GM18867 (cell line): ENCODE measurements around the gene HDAC4.

Experiments used
- ATAC-seq: cut with Tn5 transposase; IDR thresholded peaks from one replicate; pipeline ENCODE4 v1.9.1; 2021; ENCODE audit warnings: mild to moderate bottlenecking, moderate library complexity; ENCODE audit not compliant: unreplicated experiment

HDAC4 gene

DNA sequence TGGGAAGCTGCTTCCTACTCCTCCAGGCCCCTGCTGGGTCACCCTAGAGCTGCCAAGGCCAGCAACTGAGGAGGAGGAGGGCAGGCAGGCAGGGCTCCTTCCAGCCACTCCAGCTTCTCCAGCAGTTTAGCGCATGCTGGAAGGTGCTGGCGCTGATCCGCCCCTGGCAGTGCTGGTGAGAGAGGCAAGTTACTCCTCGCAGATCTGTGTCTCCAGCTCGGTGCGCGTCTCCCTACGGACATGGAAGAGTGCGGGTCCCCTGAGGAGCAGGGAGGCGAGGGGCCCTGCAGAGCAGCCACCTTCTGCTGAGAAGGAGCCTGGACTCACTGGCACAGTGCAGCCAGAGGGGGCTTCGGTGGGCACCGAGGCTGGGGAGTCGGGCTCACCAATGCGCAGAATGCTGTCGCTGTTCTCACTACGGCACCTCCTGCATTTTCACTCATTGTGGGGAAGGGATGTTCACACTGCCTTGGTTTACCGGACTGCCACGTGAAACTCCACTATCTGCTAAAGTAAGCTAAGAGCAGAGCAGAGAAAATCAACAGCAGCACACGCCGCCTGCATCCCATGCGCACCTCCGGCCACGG, 206.0 kb downstream of the HDAC4 start:
- no peak for ATAC-seq

DNA sequence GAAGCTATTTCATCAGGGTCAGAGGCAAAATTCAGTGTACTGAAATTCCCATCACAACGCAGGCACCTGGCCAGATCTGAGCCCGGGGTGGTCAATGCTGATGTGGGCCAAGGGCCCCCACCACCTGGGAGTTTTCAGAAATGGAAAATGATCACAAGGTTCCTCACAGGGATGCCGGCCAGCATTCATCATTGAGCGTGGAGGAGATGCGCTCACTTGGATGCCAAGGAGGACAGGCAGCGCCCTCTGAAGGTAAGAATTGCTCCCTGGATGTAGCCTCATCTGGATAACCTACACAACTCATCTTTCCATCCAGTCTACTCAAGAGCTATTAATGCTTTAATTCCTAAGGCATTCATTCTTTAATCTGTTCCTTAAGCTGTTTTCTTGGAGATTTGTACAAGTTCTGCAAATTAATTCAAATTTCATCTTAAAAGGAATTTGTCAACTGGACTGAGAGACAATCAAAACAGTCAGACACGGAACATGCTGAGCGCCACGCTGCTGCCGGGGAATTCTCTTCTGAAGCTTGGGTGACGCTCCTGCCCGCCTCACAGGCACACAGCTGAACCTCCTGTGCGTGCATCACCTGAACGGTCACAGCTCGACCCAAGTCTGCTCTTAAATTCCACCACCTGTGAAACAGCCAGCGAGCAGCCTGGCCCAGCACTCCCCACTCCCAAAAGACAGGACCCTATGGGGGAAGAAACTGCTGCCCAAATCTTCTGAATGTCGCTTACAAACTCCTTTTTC, 206.7 kb downstream of the HDAC4 start:
- ATAC-seq, result no peak

DNA sequence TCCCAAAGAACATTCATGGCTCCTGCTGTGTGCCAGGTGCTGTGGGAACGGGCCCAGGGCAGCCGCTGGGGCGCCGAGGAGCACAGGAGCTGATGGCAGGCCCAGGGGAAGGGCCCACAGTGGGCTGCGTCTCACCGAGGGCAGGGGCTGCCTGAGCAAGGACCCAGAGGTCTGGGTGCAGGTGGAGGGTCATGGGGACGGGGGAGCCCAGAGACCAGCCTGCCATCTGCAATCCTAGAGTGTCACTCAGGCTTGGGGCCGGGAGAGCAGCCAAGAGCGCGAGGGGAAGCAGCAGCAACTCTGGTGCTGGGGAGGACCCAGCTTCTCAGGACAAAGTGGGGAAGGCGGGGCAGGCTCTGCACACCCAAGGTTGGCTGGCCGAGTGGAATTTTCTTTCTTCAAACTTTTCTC, 207.4 kb downstream of the HDAC4 start:
- no peak for ATAC-seq

DNA sequence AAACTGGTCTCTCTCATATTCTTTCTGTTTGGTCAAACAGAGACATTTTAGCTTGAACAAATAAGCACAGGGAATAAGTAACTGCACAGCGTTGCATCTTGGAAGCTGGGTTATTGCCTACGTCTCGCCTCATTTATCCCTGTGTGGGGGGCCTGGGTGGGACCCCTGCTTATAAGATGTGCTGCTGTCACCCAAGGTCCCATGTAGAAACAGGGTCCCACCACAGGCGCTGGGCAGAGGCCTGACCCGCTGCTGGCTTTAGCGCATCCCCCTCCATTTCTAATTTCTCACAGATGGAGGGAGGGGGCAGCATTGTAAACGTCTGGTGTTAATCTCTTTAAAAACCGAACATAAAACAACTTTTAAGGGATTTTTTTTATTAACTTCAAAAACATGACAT, 207.8 kb downstream of the HDAC4 start:
- no peak for ATAC-seq

DNA sequence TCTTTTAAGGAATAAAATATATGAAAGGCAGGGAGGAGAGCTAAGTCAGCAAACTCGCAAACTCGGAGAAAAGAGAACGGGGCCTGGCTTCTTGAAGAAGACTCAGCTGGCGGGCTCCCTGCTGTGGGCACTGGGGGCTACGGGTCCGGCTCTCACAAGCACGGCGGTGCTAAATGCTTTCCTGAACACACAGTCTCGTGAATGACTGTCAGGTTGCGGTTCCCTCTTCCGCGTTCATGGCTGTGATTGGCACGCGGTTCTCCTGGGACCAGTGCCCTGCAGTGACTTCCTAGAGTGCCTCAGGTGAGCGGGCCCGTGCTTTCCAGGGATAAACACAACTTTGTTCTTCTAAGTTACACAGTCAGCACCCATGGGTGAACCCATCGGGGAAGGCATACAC, 208.4 kb downstream of the HDAC4 start:
- ATAC-seq, result no peak

DNA sequence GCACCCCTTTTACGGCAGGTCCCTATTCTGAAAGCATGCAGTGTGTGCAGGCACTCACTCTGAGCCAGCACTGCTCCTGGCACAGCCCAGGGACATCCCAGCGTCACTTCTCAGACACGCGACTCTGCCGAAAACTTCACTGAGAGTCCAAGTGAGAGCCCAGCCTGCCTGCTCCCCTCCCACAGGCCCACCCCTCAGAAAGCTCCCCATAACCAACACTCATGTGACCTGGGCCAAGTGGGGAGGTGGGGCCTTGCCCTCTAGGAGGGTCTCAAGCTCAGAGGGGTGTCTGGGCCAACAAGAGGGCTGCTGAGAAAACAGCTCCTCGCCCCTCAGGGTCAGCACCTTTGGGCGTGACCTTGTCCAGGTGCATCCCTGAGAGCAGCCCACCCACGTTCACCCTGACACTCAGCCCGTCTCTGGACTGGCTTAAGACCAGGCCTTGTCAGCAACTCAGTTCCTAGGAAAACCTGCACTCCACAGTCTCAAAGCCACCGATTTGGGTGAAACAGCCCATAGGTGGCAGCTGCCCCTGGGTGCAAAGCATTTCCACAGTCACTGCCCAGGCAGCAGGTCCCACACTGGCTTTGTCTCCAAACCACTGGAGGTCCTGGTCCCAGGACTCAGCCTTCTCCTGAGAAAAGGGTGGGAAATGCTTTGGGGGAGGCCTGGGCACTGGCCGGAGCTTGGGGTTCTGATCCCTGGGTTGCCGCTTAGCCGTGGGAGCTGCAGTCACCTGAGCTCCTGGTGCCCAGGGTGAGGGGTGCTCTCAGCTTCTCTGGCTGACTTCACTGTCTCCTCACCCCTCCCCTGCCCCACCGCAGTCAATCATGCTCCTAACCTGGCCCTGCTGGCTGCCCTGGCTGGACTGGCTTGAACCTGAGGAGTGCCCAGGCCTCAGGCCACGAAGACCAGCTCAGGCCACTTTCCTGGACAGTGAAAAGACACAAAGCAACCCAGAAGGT, 209.6 kb downstream of the HDAC4 start:
- ATAC-seq, result no peak

DNA sequence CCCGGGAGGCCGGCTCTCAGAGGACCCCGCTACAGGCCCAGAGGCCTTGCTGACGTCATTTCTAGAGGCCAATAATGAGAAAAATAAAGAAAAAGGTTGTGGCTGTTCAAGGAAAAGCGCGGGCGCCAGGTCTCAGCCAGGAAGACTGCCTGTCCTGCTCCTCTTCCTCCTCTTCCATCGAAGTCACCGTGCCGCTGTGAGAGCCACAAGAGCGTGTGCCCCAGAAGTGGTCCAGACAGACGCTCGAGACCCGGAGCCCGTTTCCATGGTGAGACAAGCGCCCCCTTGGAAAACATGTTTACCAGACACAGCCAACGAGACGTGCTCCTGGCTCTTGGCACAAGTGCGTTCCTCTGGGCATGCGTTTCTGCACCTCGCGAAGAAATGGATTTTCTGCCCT, 210.5 kb downstream of the HDAC4 start:
- ATAC-seq, result no peak

DNA sequence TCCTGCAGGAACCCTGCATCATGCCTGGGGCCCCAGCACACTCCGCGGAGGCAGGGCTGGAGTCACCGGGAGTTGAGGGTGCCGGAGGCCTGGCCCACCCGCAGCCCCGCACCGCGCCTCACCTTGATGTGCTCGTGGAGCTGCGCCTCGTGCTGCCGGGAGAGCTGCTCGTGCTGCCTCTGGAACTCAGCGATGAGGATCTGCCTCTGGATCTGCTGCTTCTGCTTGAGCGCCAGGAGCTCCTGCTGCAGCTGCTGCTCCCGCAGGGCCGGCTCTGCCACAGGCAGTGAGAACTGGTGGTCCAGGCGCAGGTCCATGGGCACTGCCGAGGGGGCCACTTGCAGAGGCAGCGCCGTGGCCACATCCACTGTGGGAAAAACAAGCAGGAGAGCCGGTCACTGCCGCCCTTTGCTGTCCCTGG, 211.1 kb downstream of the HDAC4 start:
- ATAC-seq, result no peak

DNA sequence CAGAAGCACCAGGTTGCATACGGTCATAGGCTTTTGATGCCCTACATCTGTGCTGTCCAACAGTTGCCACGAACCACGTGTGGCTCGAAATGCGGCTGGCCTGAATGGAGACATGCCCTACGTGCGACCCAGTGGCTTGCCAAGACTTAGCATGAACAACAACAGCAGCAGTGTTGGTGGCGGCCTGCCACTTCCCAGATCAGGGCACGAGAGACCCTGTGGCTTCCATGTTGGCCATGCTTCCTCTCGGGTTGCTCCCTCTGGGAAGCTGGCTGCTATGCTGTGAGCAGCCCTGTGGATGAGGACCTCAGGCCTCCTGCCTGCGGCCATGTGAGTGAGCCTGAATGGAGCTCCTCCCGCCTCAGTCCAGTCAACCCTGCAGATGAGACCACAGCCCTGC, 212.3 kb downstream of the HDAC4 start:
- ATAC-seq, result no peak

DNA sequence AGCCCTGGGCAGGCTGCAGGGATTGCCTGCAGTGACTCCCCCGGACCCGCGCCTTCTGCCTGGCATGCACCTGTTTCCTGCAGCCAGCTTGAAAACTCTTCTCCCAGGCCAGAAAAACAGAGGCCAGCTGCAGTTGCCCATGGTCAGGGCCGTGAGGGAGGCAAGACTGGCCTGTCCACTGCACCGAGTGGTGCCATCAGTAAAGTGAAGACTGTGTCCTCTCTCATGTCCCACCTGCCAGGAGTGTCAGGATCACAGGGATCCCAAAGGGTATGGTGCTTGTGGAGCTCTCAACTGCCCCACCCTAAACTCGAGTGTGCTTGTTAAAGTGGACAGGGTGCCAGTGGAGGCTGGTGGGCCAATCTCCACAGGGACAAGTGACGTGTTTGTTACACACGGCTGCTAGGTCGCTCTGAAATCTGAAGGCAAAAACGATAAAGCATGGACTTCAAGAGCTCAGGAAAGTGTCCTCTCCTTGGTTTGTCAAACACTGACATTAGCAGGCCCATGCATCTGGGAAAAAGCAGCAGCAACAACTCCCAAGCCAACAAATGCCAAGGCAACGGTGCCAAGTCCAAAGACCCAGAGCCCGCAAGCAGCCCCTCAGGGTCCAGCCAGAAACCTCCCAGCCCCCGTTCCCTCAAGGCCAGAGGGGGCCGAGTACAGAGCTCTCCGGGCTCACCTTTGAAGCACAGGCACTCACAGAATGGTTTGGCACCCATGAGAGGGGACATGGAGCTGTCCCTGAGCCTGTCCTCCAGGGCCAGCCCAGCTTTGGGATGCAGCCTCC, 213.2 kb downstream of the HDAC4 start:
- no peak for ATAC-seq

DNA sequence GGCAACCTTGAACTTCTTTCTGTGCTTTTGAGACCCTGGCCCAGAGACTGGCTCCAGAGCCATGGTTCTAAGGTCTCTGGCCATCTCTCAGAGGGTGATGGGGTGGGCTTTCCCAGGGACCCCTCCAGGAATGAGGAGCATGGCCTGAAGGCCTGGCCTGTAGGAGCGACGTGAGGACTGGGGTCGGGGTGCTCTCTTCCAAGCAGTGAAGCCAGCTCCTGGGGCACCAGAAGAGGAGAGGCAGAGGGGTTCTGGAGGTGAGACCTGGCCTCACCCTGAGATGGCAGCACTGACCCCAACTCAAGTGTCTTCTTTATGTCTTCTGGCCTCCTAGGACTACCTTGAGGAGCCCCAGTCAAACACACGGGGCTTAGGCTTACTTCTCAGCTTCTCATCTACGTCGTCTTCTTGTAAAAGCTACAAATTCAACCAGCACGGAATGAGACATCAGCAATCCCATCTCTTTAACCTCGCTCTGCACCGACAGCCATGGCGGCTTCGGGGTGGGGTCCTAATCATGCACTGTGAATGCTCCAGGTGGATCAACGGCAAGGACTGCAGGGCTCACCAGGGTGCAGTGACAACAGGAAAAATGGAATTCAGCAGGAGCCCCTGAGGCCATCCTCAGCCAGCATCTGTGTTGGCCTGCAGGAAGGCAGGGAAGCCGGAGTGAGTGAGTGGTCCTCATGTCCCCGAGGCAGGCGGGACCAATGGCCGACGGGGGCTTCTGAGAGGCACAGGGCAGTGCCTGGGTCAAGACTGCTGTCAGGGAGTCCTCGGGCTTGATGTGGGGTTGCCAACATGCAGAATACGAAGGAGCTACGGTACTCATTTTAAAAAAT, 214.1 kb downstream of the HDAC4 start:
- no peak for ATAC-seq

DNA sequence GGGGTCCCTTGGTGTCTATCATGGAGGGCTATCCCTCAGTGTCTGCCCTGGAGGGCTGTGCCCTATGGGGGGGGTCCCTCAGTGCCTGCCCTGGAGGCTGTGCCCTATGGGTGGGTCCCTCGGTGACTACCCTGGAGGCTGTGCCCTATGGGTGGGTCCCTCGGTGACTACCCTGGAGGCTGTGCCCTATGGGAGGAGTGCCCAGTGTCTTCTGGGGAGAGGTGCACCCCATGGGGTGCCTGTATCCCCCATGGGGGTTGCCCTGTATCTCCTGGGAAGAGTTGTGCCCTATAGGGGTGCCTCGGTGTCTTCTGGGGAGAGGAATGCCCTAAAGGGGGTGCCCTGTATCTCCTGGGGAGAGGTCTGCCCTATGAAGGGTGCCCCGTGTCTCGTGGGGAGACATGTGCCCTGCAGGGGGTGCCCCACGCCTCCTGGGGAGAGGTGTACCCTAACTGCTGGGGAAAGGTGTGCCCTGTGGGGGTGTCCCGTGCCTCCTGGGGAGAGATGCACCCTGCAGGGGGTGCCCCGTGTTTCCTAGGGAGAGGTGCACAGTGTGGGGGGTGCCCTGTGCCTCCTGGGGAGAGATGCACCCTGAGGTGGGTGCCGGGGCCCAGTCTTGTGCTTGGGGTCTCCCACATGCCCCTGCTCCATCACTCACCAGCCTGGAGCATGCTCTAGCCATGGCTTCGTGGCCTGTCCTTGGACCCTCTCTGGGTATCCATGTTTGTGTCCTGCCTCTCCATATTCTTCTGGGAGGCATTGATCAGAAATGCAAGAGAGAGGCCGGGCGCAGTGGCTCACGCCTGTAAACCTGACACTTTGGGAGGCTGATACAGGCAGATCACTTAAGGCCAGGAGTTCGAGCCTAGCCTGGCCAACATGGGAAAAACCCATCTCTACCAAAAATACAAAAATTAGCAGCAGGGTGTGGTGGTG, 215.6 kb downstream of the HDAC4 start:
- no peak for ATAC-seq

DNA sequence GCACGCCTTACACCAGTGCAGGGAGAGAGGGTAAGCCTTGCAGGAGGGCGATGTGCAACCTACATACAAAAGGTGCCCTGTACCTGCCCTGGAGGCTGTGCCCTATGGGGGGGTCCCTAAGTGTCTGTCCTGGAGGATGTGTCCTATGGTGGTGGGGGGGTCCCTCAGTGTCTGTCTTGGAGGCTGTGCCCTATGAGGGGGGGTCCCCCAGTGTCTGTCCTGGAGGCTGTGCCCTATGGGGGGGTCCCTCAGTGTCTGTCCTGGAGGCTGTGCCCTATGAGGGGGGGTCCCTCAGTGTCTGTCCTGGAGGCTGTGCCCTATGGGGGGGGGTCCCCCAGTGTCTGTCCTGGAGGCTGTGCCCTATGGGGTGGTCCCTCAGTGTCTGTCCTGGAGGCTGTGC, 216.6 kb downstream of the HDAC4 start:
- no peak for ATAC-seq

DNA sequence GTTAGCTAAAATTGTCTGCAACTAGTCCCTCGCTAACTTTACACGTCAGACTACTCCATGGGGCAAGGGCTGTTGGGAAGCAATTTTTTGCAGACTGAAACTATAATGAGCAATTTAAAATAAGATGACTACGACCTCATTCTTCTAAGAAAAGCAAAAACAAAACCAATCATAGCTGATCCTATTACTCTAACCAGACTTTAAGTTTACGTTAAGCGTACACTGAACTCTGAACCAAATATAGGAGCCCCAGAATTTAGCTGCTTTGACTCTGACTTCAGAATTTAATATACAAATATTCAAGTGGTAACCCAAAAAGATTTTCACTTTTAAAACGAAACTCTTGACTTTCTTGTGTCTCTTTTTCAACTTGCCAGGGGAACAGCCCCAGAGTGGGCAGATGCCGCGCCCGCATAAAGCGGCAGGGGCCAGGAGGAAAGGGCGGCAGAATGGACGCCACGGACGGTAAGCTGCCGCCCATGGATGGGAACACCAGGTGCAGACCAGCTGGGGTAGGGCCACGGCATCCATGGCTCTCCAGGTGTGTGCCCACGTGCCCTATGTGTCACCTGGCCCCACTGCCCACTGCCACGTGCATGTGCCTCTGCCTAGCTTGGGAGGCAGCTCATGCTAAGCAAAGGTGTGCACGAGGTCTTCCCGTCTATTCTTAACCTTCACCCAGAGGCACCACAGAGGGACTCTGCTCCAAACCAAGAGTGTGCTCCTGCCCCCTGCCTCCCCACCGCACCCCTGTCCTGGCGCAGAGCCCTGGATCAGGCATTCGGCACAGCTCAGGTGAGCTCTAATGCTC, 217.6 kb downstream of the HDAC4 start:
- no peak for ATAC-seq

DNA sequence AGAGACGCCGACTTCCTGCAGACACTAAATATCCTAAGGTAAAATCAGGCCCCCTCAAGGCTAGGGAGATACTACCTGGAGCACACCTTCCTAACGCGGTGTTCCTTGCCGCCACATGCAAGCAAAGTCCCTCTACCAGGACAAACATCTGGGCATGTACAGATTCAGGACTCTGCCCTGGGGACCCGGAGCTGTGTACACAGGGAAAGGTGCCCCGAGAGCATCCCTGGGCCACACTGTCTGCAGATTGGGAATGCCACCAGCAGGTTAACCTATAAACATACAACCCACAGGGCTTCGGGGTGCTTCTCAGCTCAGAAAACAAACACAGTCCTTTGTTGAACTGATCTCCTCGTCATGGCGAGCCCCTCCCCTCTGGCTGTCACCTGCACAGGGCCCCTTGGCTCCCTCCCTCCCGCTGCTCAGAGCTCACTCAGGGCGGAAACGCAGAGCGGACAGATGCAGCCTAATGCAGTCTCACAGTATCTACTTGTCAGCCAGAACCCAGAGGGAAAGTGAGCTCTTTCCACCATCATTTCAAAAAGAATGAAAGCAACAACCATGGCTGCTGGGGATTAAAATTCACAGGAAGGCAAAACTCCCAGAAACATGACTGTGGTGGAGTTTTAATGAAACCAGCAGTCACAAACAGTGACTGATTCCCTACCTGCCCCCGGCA, 218.8 kb downstream of the HDAC4 start:
- no peak for ATAC-seq

DNA sequence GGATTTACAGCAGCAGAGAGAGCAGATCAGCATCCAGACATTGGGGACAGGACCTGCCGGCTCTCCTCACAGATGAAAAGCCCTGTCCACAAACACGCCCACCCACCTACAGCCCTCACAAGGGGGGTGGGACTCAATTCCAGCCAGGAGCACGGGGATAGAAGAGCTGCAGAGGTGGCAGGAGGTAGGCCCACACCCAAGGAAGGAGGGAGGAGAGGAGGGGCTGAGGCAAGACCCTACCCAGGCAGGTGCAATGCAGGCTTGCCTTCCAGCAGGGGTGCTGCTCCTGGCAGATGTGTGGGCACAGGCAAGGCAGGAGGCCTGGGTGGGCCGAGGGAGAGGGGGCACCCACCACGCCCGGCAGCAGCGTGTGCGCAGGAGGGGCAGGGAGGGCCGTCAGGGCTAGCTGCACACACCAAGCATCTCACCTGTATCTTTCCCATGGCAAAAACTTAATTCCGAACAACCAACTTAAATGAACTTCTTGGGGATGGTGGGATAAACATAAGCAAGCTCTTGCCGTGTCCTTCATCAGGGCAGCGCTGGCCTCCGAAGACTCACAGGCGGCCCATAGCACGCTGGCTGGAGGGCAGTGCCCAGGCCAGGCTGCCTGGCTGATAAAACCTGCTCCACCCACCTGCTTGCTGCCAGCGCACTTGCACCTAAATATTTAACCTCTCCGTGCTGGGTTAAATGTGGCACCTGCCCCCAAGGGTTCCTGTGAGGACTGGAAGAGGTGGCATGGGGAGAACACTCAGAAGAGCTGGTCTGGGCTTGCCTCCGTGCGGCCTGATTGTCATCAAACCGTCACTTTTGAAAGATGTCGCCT, 219.5 kb downstream of the HDAC4 start:
- ATAC-seq, result no peak
